HCT116 (cell line): ENCODE measurements around the gene PTPN4. TPM values are rescaled to one million over a fixed set of nuclear protein-coding genes. Genes with fewer than 3 reads are reported as not detected.

Experiments
- ATAC-seq: fragments of 200-7000 bp; cut with Tn5 transposase; 2 replicates; pipeline ENCODE4 v1.9.1; 2020; ENCODE audit warnings: mild to moderate bottlenecking, moderate library complexity
- BruUV-seq: library from RNA; stranded (reverse); fragments of 400-500 nt; replicated peaks from 2 replicates; lab custom pipeline; 2021; lab: Mats Ljungman, UMichigan
- CTCF ChIA-PET: fragments of 300-600 bp; sonication (Branson Sonifier 250); formaldehyde crosslinking; loops from one replicate; lab custom pipeline; 2021; ENCODE audit warnings: antibody characterized with exemption; lab: Charles Lee
- POLR2A ChIA-PET: fragments of 300-600, 350-600 bp; sonication (Branson Sonifier 250); formaldehyde crosslinking; loops from one replicate; lab custom pipeline; 2021; ENCODE audit warnings: antibody characterized with exemption; lab: Charles Lee
- RAD21 ChIA-PET, 2 experiments: fragments of 300-600 bp; sonication (Branson Sonifier 250); formaldehyde crosslinking; loops; one replicate each; lab custom pipeline; 2023; ENCODE audit warnings: low total read pairs in 2 of 2; ENCODE audit not compliant: uncharacterized antibody in 2 of 2, unreplicated experiment in 2 of 2, low non-redundant PET in 1 of 2; lab: Charles Lee
- DNase-seq: peaks from one replicate; pipeline ENCODE4 v3.0.0-alpha.2; 2010; ENCODE audit warnings: low read depth, low spot score
- H2AFZ ChIP-seq: fragments of 200-600 bp; shearing (Covaris generic), sonication (generic); 2 replicates; pipeline ENCODE4 v1.6.1; 2017; ENCODE audit warnings: low read depth, mixed run types, mixed read lengths, antibody characterized with exemption, low read length; ENCODE audit not compliant: poor library complexity, severe bottlenecking
- H3K27ac ChIP-seq: 2 replicates; pipeline ENCODE4 v1.5.1; 2012; ENCODE audit warnings: low read depth, low read length
- H3K27me3 ChIP-seq: fragments of 200-600 bp; sonication (generic); 2 replicates; pipeline ENCODE4 v1.6.1; 2016; ENCODE audit warnings: mixed run types, low read length, mixed read lengths; ENCODE audit not compliant: insufficient read depth
- H3K36me3 ChIP-seq, 2 experiments: fragments of 200-500 bp in 1 of 2; fragments of 200-600 bp in 1 of 2; sonication (Bioruptor generic) in 1 of 2; sonication (generic) in 1 of 2; 2 replicates each; pipeline versions ENCODE4 v1.5.1 to v1.6.1; 2014 to 2016; ENCODE audit warnings: low read length in 2 of 2, inconsistent platforms in 1 of 2, mixed read lengths in 1 of 2, mixed run types in 1 of 2; ENCODE audit not compliant: insufficient read depth in 2 of 2, control insufficient read depth in 1 of 2
- H3K4me1 ChIP-seq, 2 experiments: fragments of 200-600 bp in 1 of 2; sonication (generic) in 1 of 2; 2 replicates each; pipeline versions ENCODE4 v1.5.1 to v1.6.1; 2012 to 2017; ENCODE audit warnings: low read length in 2 of 2, inconsistent platforms in 1 of 2, mild to moderate bottlenecking in 1 of 2, mixed read lengths in 1 of 2, mixed run types in 1 of 2, moderate library complexity in 1 of 2; ENCODE audit not compliant: insufficient read depth in 2 of 2, control insufficient read depth in 1 of 2
- H3K4me2 ChIP-seq: fragments of 200-600 bp; sonication (generic); 2 replicates; pipeline ENCODE4 v1.6.1; 2017; ENCODE audit warnings: mixed run types, low read length, mixed read lengths
- H3K4me3 ChIP-seq, 2 experiments: fragments of 200-600 bp in 1 of 2; sonication (generic) in 1 of 2; replicated peaks in 1 of 2; 2 replicates each; pipeline ENCODE4 v1.5.1; 2011 to 2016; ENCODE audit warnings: low read length in 2 of 2, control low read depth in 1 of 2, low read depth in 1 of 2, mild to moderate bottlenecking in 1 of 2, mixed read lengths in 1 of 2, mixed run types in 1 of 2
- H3K79me2 ChIP-seq: fragments of 200-600 bp; sonication (generic); 2 replicates; pipeline ENCODE4 v1.6.1; 2017; ENCODE audit warnings: mild to moderate bottlenecking, mixed run types, low read length, moderate library complexity, mixed read lengths; ENCODE audit not compliant: insufficient read depth
- H3K9ac ChIP-seq: fragments of 200-600 bp; sonication (generic); 2 replicates; pipeline ENCODE4 v1.6.1; 2016; ENCODE audit warnings: low read length, mixed read lengths
- H3K9me2 ChIP-seq: fragments of 200-600 bp; sonication (generic), shearing (Covaris generic); 2 replicates; pipeline ENCODE4 v1.6.1; 2017; ENCODE audit warnings: mixed run types, mild to moderate bottlenecking, moderate library complexity; ENCODE audit not compliant: insufficient read depth
- H3K9me3 ChIP-seq, 2 experiments: fragments of 200-500 bp in 1 of 2; fragments of 200-600 bp in 1 of 2; sonication (Bioruptor generic) in 1 of 2; sonication (generic) in 1 of 2; 2 replicates each; pipeline ENCODE4 v1.6.1; 2014 to 2017; ENCODE audit warnings: low read length in 2 of 2, mixed read lengths in 2 of 2, inconsistent platforms in 1 of 2, low read depth in 1 of 2, mild to moderate bottlenecking in 1 of 2, mixed run types in 1 of 2, moderate library complexity in 1 of 2; ENCODE audit not compliant: control insufficient read depth in 1 of 2, insufficient read depth in 1 of 2
- H4K20me1 ChIP-seq: fragments of 200-600 bp; sonication (generic), shearing (Covaris generic); 2 replicates; pipeline ENCODE4 v1.6.1; 2017; ENCODE audit warnings: mixed run types, mild to moderate bottlenecking, moderate library complexity; ENCODE audit not compliant: insufficient read depth
- ATF3 ChIP-seq: IDR thresholded peaks from 2 replicates; pipeline ENCODE4 v1.6.1; 2012
- CEBPB ChIP-seq: IDR thresholded peaks from 2 replicates; pipeline ENCODE4 v1.6.1; 2012; ENCODE audit warnings: low read depth
- FOSL1 ChIP-seq: IDR thresholded peaks from 2 replicates; pipeline ENCODE4 v1.6.1; 2012; ENCODE audit warnings: low read depth
- JUND ChIP-seq: IDR thresholded peaks from 2 replicates; pipeline ENCODE4 v1.6.1; 2012
- POLR2A ChIP-seq: IDR thresholded peaks from 2 replicates; pipeline ENCODE4 v1.7.0; 2011; ENCODE audit warnings: borderline replicate concordance; ENCODE audit not compliant: insufficient read depth, insufficient read length; ENCODE audit errors: extremely low read depth
- RAD21 ChIP-seq: IDR thresholded peaks from 2 replicates; pipeline ENCODE4 v1.6.1; 2012; ENCODE audit warnings: low read depth, mild to moderate bottlenecking
- REST ChIP-seq: IDR thresholded peaks from 2 replicates; pipeline ENCODE4 v1.6.1; 2012; ENCODE audit warnings: low read depth
- TCF7L2 ChIP-seq: IDR thresholded peaks from 2 replicates; pipeline ENCODE4 v1.7.0; 2011; ENCODE audit warnings: borderline replicate concordance, inconsistent platforms; ENCODE audit not compliant: insufficient read depth, insufficient read length; ENCODE audit errors: extremely low read depth
- ZFX ChIP-seq: fragments of 450-650 bp; IDR thresholded peaks from 2 replicates; pipeline ENCODE4 v1.6.1; 2017
- intact Hi-C: fragments of 100-400 bp; cut with micrococcal nuclease; formaldehyde crosslinking; loops from 2 replicates; pipeline ENCODE4 v1.10.0; 2022
- total RNA-seq: library from RNA; stranded (reverse); gene quantifications from one replicate; pipeline ENCODE4 v1.2.1, GENCODE V29; 2021; ENCODE audit not compliant: unreplicated experiment

PTPN4 gene
- total RNA-seq, 1 experiment from 2014 or later = 38.4 TPM

GRCh38 chr2:119860924-119861323 lies 101.2 kb downstream of the PTPN4 start (continued):
- TF ChIP-seq POLR2A (no peak), ZFX (no peak), ATF3 (no peak), FOSL1 (no peak), JUND (no peak), CEBPB (no peak)

GRCh38 chr2:119862127-119862889 lies 102.6 kb downstream of the PTPN4 start:
- ChIA-PET RAD21 (no interaction called here), CTCF (no interaction called here), POLR2A (no interaction called here)
- intact Hi-C loops = no loop called here
- H3K4me3 ChIP-seq = no peak overlapping the region
- H3K9ac ChIP-seq = no peak overlapping the region
- H3K9me2 ChIP-seq = no peaks in the 10 kb centered on the region
- ATAC-seq = no peak
- H3K9me3 ChIP-seq = no peaks in the 10 kb centered on the region
- no peak overlapping the region for H3K4me2 ChIP-seq
- H2AFZ ChIP-seq = no peak overlapping the region
- H3K79me2 ChIP-seq = peaks cover 5% of the 10 kb centered on the region; the same call in 1 of the 2 replicates
- no peak for DNase-seq
- H3K27me3 ChIP-seq = no peaks in the 10 kb centered on the region
- no peaks in the 10 kb centered on the region; the same call in 1 of the 2 replicates for H4K20me1 ChIP-seq
- H3K4me1 ChIP-seq = peaks cover 0 to 14% of the 10 kb centered on the region in 2 experiments; a peak in 1 of 4 replicates
- BruUV-seq = no TSS peak
- H3K27ac ChIP-seq = no peak overlapping the region
- TF ChIP-seq TCF7L2 = no peak
- TF ChIP-seq RAD21 = no peak
- no peak for TF ChIP-seq REST
- H3K36me3 ChIP-seq = no peaks in the 10 kb centered on the region
